ENCODE results near the gene ARL2BP. TPM values are rescaled to one million over a fixed set of nuclear protein-coding genes. Genes with fewer than 3 reads are reported as not detected.

Gene ARL2BP
- total and polyA plus RNA-seq, 2 of the 4 experiments (the other 2 are of a cell fraction): 46.9 to 73.7 TPM

- H3K4me2 ChIP-seq (ENCODE audit: low read depth, low read length): no peak overlapping the region
- H3K14ac ChIP-seq (replicated peaks; ENCODE audit: low read depth, low read length): no peak overlapping the region
- dilution Hi-C loops (cut with HindIII; ENCODE audit: low sequenced_read_pairs, unreplicated experiment): no loop called here
- no peaks in the 10 kb centered on the region for H4K20me1 ChIP-seq (ENCODE audit: insufficient read depth, low read length)
- H2BK120ac ChIP-seq (ENCODE audit: low read depth, low read length): no peak overlapping the region
- H3K4me3 ChIP-seq (ENCODE audit: insufficient read depth, low read depth, low read length): no peak overlapping the region
- H3K9ac ChIP-seq (ENCODE audit: low read depth, low read length): no peak overlapping the region
- DNase-seq (no peak), ATAC-seq (ENCODE audit: low read depth) (no peak)
- no peaks in the 10 kb centered on the region for H3K27me3 ChIP-seq (ENCODE audit: control insufficient read depth, insufficient read depth, low read length)
- no peak overlapping the region for H2BK20ac ChIP-seq (ENCODE audit: low read depth, low read length)
- no peak overlapping the region for H4K5ac ChIP-seq (ENCODE audit: low read depth, low read length)
- H3K23ac ChIP-seq (ENCODE audit: low read depth, low read length): no peak overlapping the region
- in situ Hi-C loops (cut with MboI; ENCODE audit: low sequenced_read_pairs): no loop called here
- WGBS, 2 experiments (ENCODE audit: extremely low coverage in 2 of 2, insufficient read length in 1 of 2): 92% methylated on average over 5 of the region's 9 CpGs; no CpG with 5 or more reads in 1 of the 2 experiments
- peaks cover 7% of the 10 kb centered on the region for H3K9me1 ChIP-seq (ENCODE audit: insufficient read depth, low read length)
- no TSS peak for BruUV-seq (replicated peaks)
- no peak overlapping the region for H3K18ac ChIP-seq (ENCODE audit: low read depth, low read length)
- peaks cover 0 to 4% of the 10 kb centered on the region in 2 experiments; a peak in 2 of 4 replicates for H3K79me1 ChIP-seq (ENCODE audit: low read depth in 1 of 2, low read length in 2 of 2)
- no peak overlapping the region for H4K91ac ChIP-seq (ENCODE audit: insufficient read depth, low read depth, low read length)
- H3K56ac ChIP-seq (ENCODE audit: extremely low read depth, insufficient read depth, low read length): no peak overlapping the region
- no peak overlapping the region for H2AK5ac ChIP-seq (ENCODE audit: low read depth, low read length)
- CTCF ChIA-PET: no interaction called here
- intact Hi-C loops (cut with micrococcal nuclease): no loop called here
- H2AK9ac ChIP-seq (replicated peaks; ENCODE audit: low read depth, low read length, poor library complexity): no peak overlapping the region
- H4K8ac ChIP-seq (ENCODE audit: low read depth in 2 of 2, low read length in 2 of 2): no peak overlapping the region
- H2BK15ac ChIP-seq (ENCODE audit: low read depth, low read length): no peak overlapping the region
- no peaks in the 10 kb centered on the region for H3K9me3 ChIP-seq (ENCODE audit: control insufficient read depth, insufficient read depth, low read length)
- peaks cover 20% of the 10 kb centered on the region for H3K36me3 ChIP-seq (ENCODE audit: control insufficient read depth, insufficient read depth, low read length)
- H2BK5ac ChIP-seq (ENCODE audit: low read depth, low read length, poor library complexity, severe bottlenecking): no peak overlapping the region
- no peak overlapping the region for H3K4ac ChIP-seq (ENCODE audit: low read depth, low read length)
- H3K4me1 ChIP-seq (ENCODE audit: control insufficient read depth, insufficient read depth, low read length): peaks cover 8% of the 10 kb centered on the region
- H2AFZ ChIP-seq (replicated peaks; ENCODE audit: low read length, poor library complexity): no peak overlapping the region
- POLR2A ChIA-PET (ENCODE audit: unreplicated experiment): no interaction called here
- TF ChIP-seq POLR2A (IDR thresholded peaks at IDR 0.05; ENCODE audit: low read depth, low read length) (no peak), CEBPB (IDR thresholded peaks at IDR 0.05; ENCODE audit: low read depth, low read length) (no peak), FOS (IDR thresholded peaks at IDR 0.05; ENCODE audit: low read depth, low read length) (no peak)
- TF ChIP-seq, protein P1, sequence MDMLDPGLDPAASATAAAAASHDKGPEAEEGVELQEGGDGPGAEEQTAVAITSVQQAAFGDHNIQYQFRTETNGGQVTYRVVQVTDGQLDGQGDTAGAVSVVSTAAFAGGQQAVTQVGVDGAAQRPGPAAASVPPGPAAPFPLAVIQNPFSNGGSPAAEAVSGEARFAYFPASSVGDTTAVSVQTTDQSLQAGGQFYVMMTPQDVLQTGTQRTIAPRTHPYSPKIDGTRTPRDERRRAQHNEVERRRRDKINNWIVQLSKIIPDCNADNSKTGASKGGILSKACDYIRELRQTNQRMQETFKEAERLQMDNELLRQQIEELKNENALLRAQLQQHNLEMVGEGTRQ (IDR thresholded peaks at IDR 0.05; ENCODE audit: low read depth, low read length): no peak
- TF ChIP-seq, protein P2, sequence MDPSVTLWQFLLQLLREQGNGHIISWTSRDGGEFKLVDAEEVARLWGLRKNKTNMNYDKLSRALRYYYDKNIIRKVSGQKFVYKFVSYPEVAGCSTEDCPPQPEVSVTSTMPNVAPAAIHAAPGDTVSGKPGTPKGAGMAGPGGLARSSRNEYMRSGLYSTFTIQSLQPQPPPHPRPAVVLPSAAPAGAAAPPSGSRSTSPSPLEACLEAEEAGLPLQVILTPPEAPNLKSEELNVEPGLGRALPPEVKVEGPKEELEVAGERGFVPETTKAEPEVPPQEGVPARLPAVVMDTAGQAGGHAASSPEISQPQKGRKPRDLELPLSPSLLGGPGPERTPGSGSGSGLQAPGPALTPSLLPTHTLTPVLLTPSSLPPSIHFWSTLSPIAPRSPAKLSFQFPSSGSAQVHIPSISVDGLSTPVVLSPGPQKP (IDR thresholded peaks at IDR 0.05; ENCODE audit: borderline replicate concordance, low read depth, low read length): no peak
- no peak overlapping the region for H3K27ac ChIP-seq (ENCODE audit: insufficient read depth, low read length)
Observed at GRCh38 chr16:57233944-57234706, 10.9 kb upstream of the ARL2BP start.
